Stimulated activated memory B cell treated with anti-CD40 and anti-IgM and Interleukin-4, amounts not matched to agents 10 μg/mL and 1 μg/mL and 100 μg/mL, for 72 hours (primary cell): ENCODE measurements around the gene PPM1D.

ENCODE experiments used
- ATAC-seq: fragments of 150-1000 bp; cut with Tn5 transposase; 2 replicates; pipeline ENCODE4 v1.10.0; 2021
- H3K27ac Mint-ChIP-seq: one replicate; pipeline ENCODE4 v1.8.0; 2022; ENCODE audit warnings: mild to moderate bottlenecking, mixed read lengths
- H3K27me3 Mint-ChIP-seq: one replicate; pipeline ENCODE4 v1.8.0; 2022; ENCODE audit warnings: mixed read lengths
- H3K36me3 Mint-ChIP-seq: one replicate; pipeline ENCODE4 v1.8.0; 2022; ENCODE audit warnings: mixed read lengths
- H3K4me1 Mint-ChIP-seq: one replicate; pipeline ENCODE4 v1.8.0; 2022; ENCODE audit warnings: mixed read lengths
- H3K4me3 Mint-ChIP-seq: one replicate; pipeline ENCODE4 v1.8.0; 2022; ENCODE audit warnings: mild to moderate bottlenecking, moderate library complexity, mixed read lengths
- H3K9me3 Mint-ChIP-seq: one replicate; pipeline ENCODE4 v1.8.0; 2022; ENCODE audit warnings: mixed read lengths

Gene PPM1D

GRCh38 chr17:60627124-60627523 lies 27.1 kb downstream of the PPM1D start:
- H3K9me3 Mint-ChIP-seq, result no peaks in the 10 kb centered on the region
- no peaks in the 10 kb centered on the region for H3K27me3 Mint-ChIP-seq
- ATAC-seq, result no peak
- no peak overlapping the region for H3K4me3 Mint-ChIP-seq
- H3K4me1 Mint-ChIP-seq, result peaks cover 9% of the 10 kb centered on the region
- H3K36me3 Mint-ChIP-seq, result peaks cover 22% of the 10 kb centered on the region
- H3K27ac Mint-ChIP-seq, result no peak overlapping the region

DNA sequence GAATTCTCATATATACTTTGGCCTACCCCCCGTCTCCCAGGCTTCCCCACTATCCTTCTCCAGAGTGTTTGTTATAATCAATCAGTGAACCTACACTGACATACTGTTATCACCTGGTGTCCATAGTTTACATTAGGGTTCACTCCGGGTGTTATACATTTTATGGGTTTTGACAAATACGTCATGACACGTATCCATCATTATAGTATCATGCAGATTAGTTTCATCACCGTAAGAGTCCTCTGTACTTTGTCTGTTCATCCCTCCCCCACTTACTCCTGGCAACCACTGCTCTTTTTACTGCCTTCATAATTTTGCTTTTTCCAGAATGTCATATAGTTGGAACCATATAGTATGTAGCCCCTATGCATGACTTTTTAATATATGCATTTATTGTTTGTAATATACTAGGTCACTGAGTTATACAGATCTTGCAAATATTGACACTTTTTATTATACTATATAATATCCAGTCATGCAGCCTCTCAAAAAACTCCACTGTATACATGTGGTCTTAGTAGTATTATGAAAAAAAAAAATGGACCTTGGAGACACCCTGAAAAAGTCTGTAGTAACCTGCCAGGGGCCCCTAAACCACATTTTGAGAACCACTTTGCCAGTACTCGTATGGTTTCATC lies 28.4 kb downstream of the PPM1D start:
- Mint-ChIP-seq H3K27ac (no peak overlapping the region), H3K9me3 (no peaks in the 10 kb centered on the region), H3K4me3 (no peak overlapping the region), H3K36me3 (peaks cover 17% of the 10 kb centered on the region), H3K27me3 (no peaks in the 10 kb centered on the region), H3K4me1 (peaks cover 3% of the 10 kb centered on the region)
- no peak for ATAC-seq

DNA sequence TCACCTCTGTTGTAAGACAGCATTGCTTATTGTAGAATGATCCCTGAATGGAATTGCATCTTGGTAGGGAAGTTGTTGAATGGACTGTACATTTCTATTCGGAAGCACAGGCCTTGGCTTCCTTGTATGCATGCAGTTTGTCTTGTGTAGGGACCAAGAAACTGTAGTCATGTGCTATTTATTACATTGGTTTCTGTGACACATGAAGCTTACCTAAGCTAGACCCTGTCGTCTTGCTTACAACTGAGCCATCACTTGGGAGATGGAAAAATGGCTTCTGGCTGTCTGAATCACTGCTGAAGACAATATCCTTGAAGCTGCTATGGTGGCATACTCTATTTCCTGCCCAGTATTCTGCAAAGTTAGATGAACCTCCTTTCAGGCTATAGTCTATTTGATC lies 29.1 kb downstream of the PPM1D start:
- Mint-ChIP-seq H3K9me3 (no peaks in the 10 kb centered on the region), H3K27ac (no peak overlapping the region), H3K27me3 (no peaks in the 10 kb centered on the region), H3K4me3 (no peak overlapping the region), H3K36me3 (peaks cover 13% of the 10 kb centered on the region), H3K4me1 (no peaks in the 10 kb centered on the region)
- ATAC-seq, result no peak

- Mint-ChIP-seq H3K4me1 (no peaks in the 10 kb centered on the region), H3K4me3 (no peak overlapping the region), H3K27me3 (no peaks in the 10 kb centered on the region), H3K36me3 (peaks cover 13% of the 10 kb centered on the region), H3K9me3 (no peaks in the 10 kb centered on the region), H3K27ac (no peak overlapping the region)
- no peak for ATAC-seq
These were observed 30.4 kb downstream of the PPM1D start for GRCh38 chr17:60630352-60630751.

DNA sequence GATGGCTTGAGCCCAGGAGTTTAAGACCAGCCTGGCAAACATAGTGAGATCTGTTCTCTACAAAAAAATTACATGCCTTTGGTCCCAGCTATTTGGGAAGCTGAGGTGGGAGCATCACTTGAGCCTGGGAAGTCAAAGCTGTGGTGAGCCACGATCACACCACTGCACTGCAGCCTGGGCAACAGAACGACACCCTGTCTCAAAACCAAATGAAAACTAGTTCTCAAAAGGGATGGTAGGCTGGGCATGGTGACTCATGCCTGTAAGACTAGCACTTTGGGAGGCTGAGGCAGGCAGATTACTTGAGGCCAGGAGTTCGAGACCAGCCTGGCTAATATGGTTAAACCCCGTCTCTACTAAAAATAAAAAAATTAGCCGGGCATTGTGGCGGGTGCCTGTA lies 31.1 kb downstream of the PPM1D start:
- no peaks in the 10 kb centered on the region for H3K9me3 Mint-ChIP-seq
- no peaks in the 10 kb centered on the region for H3K4me1 Mint-ChIP-seq
- H3K4me3 Mint-ChIP-seq, result no peak overlapping the region
- no peaks in the 10 kb centered on the region for H3K27me3 Mint-ChIP-seq
- ATAC-seq, result no peak
- H3K36me3 Mint-ChIP-seq, result peaks cover 13% of the 10 kb centered on the region
- H3K27ac Mint-ChIP-seq, result peak overlapping the region; percentile 19

GRCh38 chr17:60637683-60638082 lies 37.7 kb downstream of the PPM1D start:
- Mint-ChIP-seq H3K27ac (no peak overlapping the region), H3K9me3 (no peaks in the 10 kb centered on the region), H3K27me3 (no peaks in the 10 kb centered on the region), H3K36me3 (peaks cover 16% of the 10 kb centered on the region), H3K4me3 (no peak overlapping the region), H3K4me1 (peaks cover 9% of the 10 kb centered on the region)
- no peak for ATAC-seq

DNA sequence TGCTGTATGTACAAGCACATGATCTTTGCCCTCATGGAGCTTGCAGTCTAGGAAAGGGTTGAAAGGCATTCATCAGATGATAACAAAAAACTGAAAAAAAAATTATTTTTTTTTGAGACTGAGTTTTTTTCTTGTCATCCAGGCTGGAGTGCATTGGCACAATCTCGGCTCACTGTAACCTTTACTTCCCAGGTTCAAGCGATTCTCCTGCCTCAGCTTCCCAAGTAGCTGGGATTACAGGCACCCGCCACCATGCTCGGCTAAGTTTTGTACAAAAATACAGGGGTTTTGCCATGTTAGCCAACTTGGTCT lies 39.0 kb downstream of the PPM1D start:
- no peak for ATAC-seq
- Mint-ChIP-seq H3K4me1 (peaks cover 9% of the 10 kb centered on the region), H3K27me3 (no peaks in the 10 kb centered on the region), H3K36me3 (peaks cover 16% of the 10 kb centered on the region), H3K4me3 (no peak overlapping the region), H3K9me3 (no peaks in the 10 kb centered on the region), H3K27ac (no peak overlapping the region)

- Mint-ChIP-seq H3K27me3 (no peaks in the 10 kb centered on the region), H3K4me3 (no peak overlapping the region), H3K9me3 (no peaks in the 10 kb centered on the region), H3K36me3 (peaks cover 16% of the 10 kb centered on the region), H3K4me1 (peaks cover 9% of the 10 kb centered on the region), H3K27ac (no peak overlapping the region)
- ATAC-seq, result no peak
These were observed 40.5 kb downstream of the PPM1D start for GRCh38 chr17:60640503-60640902.

DNA sequence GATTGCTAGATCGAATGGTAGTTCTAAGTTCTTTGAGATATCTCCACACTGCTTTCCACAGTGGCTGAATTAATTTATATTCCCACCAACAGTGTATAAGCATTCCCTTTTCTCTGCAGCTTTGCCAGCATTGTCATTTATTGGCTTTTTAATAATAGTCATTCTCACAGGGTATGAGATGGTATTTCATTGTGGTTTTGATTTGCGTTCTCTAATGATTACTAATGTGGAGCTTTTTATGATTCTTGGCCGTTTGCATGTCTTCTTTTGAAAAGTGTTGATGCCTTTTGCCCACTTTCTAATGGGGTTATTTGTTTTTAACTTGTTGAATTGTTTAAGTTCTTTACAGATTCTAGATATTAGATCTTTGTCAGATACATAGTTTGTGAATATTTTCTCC lies 41.1 kb downstream of the PPM1D start:
- Mint-ChIP-seq H3K27ac (no peak overlapping the region), H3K36me3 (peaks cover 16% of the 10 kb centered on the region), H3K4me3 (no peak overlapping the region), H3K4me1 (peaks cover 9% of the 10 kb centered on the region), H3K27me3 (no peaks in the 10 kb centered on the region), H3K9me3 (no peaks in the 10 kb centered on the region)
- ATAC-seq, result no peak

- no peaks in the 10 kb centered on the region for H3K9me3 Mint-ChIP-seq
- ATAC-seq, result peak; percentile 59
- H3K27me3 Mint-ChIP-seq, result no peaks in the 10 kb centered on the region
- H3K4me3 Mint-ChIP-seq, result no peak overlapping the region
- H3K36me3 Mint-ChIP-seq, result peaks cover 16% of the 10 kb centered on the region
- peaks cover 9% of the 10 kb centered on the region for H3K4me1 Mint-ChIP-seq
- H3K27ac Mint-ChIP-seq, result no peak overlapping the region
These were observed 41.8 kb downstream of the PPM1D start for GRCh38 chr17:60641810-60642220.

DNA sequence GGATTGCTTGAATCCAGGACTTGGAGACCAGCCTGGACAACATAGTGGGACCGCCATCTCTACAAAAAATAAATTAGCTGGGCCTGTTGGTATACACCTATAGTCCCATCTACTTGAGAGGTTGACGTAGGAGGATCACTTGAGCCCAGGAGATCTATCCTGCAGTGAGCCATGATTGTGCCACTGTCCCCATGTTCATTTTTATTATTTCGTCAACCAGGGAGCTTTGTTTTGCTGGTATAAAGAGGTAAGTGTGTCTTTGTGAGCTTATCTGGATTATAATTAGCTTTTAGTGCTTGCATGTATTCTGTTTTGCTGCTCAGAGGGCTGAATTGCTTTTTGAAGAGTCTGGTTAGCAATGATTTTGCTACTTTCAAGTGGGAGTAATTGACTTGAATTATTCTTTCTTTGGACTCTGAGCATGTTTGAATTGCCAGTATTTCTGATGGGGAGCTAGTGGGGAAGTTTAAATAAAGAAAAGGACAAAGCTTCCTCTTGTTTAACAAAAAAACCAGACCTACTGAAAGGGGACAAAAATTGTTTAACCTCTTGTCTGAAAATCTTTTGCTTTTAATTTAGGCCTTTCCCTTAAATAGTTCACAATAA lies 46.0 kb downstream of the PPM1D start:
- Mint-ChIP-seq H3K36me3 (peaks cover 28% of the 10 kb centered on the region), H3K27me3 (no peaks in the 10 kb centered on the region), H3K27ac (no peak overlapping the region), H3K4me3 (no peak overlapping the region), H3K9me3 (no peaks in the 10 kb centered on the region), H3K4me1 (peaks cover 9% of the 10 kb centered on the region)
- no peak for ATAC-seq

DNA sequence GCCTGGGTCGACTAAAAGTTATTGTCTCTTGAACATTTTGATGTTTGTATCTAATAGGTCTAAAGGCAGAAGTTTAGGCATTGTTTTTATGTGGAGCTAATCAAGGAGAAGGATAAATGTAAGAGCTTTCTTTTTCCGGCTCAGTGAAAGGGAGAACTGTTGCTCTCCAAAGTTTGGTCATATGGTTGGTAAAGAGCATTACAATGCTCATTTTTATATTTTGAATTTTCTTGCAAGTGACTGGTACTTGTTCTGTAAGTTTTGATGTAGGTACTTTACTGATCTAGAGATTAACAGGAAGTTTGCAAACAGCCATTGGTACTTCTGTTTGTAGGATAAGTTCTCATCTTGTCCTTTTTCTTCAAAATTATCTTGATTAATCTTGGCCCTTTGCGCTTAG lies 46.7 kb downstream of the PPM1D start:
- no peak overlapping the region for H3K27ac Mint-ChIP-seq
- no peaks in the 10 kb centered on the region for H3K27me3 Mint-ChIP-seq
- no peak overlapping the region for H3K4me3 Mint-ChIP-seq
- H3K4me1 Mint-ChIP-seq, result peaks cover 4% of the 10 kb centered on the region
- no peak for ATAC-seq
- H3K36me3 Mint-ChIP-seq, result peaks cover 30% of the 10 kb centered on the region
- H3K9me3 Mint-ChIP-seq, result no peaks in the 10 kb centered on the region

DNA sequence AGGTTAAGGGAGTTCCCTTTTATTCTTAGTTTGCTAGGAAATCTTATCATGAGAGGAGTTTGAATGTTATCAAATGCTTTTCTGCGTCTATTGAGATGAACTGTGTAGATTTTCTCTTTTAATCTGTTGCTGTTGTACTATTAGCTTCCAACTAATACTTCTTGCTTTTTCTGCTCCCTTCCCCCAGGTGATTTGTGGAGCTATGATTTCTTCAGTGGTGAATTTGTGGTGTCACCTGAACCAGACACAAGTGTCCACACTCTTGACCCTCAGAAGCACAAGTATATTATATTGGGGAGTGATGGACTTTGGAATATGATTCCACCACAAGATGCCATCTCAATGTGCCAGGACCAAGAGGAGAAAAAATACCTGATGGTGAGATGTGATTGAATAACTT lies 47.7 kb downstream of the PPM1D start:
- Mint-ChIP-seq H3K4me1 (peaks cover 10% of the 10 kb centered on the region), H3K4me3 (no peak overlapping the region), H3K27ac (no peak overlapping the region), H3K36me3 (peaks cover 30% of the 10 kb centered on the region), H3K9me3 (no peaks in the 10 kb centered on the region), H3K27me3 (no peaks in the 10 kb centered on the region)
- no peak for ATAC-seq

GRCh38 chr17:60652454-60653247 lies 52.7 kb downstream of the PPM1D start:
- H3K4me3 Mint-ChIP-seq, result no peak overlapping the region
- no peaks in the 10 kb centered on the region for H3K9me3 Mint-ChIP-seq
- H3K36me3 Mint-ChIP-seq, result peaks cover 44% of the 10 kb centered on the region
- H3K4me1 Mint-ChIP-seq, result peaks cover 23% of the 10 kb centered on the region
- no peak overlapping the region for H3K27ac Mint-ChIP-seq
- H3K27me3 Mint-ChIP-seq, result no peaks in the 10 kb centered on the region
- peak; percentile 93 for ATAC-seq

GRCh38 chr17:60653569-60653968 lies 53.6 kb downstream of the PPM1D start:
- H3K9me3 Mint-ChIP-seq, result no peaks in the 10 kb centered on the region
- ATAC-seq, result no peak
- no peak overlapping the region for H3K27ac Mint-ChIP-seq
- H3K36me3 Mint-ChIP-seq, result peaks cover 39% of the 10 kb centered on the region
- no peak overlapping the region for H3K4me3 Mint-ChIP-seq
- H3K27me3 Mint-ChIP-seq, result no peaks in the 10 kb centered on the region
- peaks cover 23% of the 10 kb centered on the region for H3K4me1 Mint-ChIP-seq

- Mint-ChIP-seq H3K4me3 (no peak overlapping the region), H3K27ac (no peak overlapping the region), H3K4me1 (peaks cover 29% of the 10 kb centered on the region), H3K27me3 (no peaks in the 10 kb centered on the region), H3K9me3 (no peaks in the 10 kb centered on the region), H3K36me3 (peaks cover 23% of the 10 kb centered on the region)
- ATAC-seq, result no peak
These were observed 56.5 kb downstream of the PPM1D start for GRCh38 chr17:60656499-60656898.
